Right lobe of liver (tissue), 6 donors: ENCODE data around the gene GRK1. TPM values are rescaled to one million over a fixed set of nuclear protein-coding genes. Genes with fewer than 3 reads are reported as not detected.
A peak's percentile ranks its signal among the peaks of the same experiment; 100 is the strongest.

ENCODE experiments used
- ATAC-seq, 4 donors: fragments of 200-7000 bp; cut with Tn5 transposase; one replicate each; pipeline ENCODE4 v1.9.1; 2020; ENCODE audit warnings: mild to moderate bottlenecking in 4 of 4, moderate library complexity in 4 of 4
- DNase-seq, 3 donors: peaks; one replicate each; pipeline ENCODE4 v3.0.0-alpha.2; 2020
- H3K27ac ChIP-seq, 3 donors: fragments of 200-600 bp; one replicate each; pipeline ENCODE4 v1.8.0; 2022
- H3K27me3 ChIP-seq, 2 donors: fragments of 200-600 bp; one replicate each; pipeline ENCODE4 v1.8.0; 2022
- H3K36me3 ChIP-seq, 4 donors: fragments of 200-600 bp; sonication (generic) in 1 of 4; one replicate each; pipeline versions ENCODE4 v1.5.1 to v1.8.0; 2017 to 2022; ENCODE audit warnings: control low read depth in 1 of 4
- H3K4me1 ChIP-seq, 4 donors: fragments of 200-600 bp; sonication (generic) in 1 of 4; one replicate each; pipeline versions ENCODE4 v1.5.1 to v1.8.0; 2017 to 2022; ENCODE audit warnings: control low read depth in 1 of 4
- H3K4me3 ChIP-seq, 3 donors: fragments of 200-600 bp; one replicate each; pipeline ENCODE4 v1.8.0; 2022
- H3K9me3 ChIP-seq, 4 donors: fragments of 200-600 bp; sonication (generic) in 1 of 4; one replicate each; pipeline versions ENCODE4 v1.5.1 to v1.8.0; 2017 to 2022; ENCODE audit warnings: control low read depth in 1 of 4
- POLR2A ChIP-seq: fragments of 450-650 bp; IDR thresholded peaks from one replicate; pipeline ENCODE4 v1.6.1; 2017; ENCODE audit warnings: antibody characterized with exemption, mild to moderate bottlenecking
- WGBS: methylation state at CpG from one replicate; pipeline ENCODE4 v1.1.6; 2018; ENCODE audit warnings: low coverage, low lambda C conversion rate; ENCODE audit not compliant: insufficient coverage; ENCODE audit errors: missing lambda C conversion rate; 5-methylcytosine and 5-hydroxymethylcytosine counted together
- intact Hi-C, 2 donors: fragments of 100-400 bp; cut with DNase I; formaldehyde crosslinking; loops; one replicate each; pipeline versions ENCODE4 v1.11.2 to v1.14.1; 2022
- total RNA-seq, 6 experiments: library from RNA; depleted of rRNA in 2 of 6; stranded (reverse); fragments of >200 nt in 2 of 6; fragmentation: NEBNext Ultra II Directional in 3 of 6; extraction: Animal tissue kit (Norgen Biotek cat#: 25700) in 3 of 6; gene quantifications; one replicate each; pipeline versions ENCODE4 v1.1.0 to v1.2.4, GENCODE V29; 2016 to 2023
- TF ChIP-seq, protein P1 (sequence below), 4 donors: fragments of 200-600 bp in 3 of 4; fragments of 450-650 bp in 1 of 4; IDR thresholded peaks; one replicate each; pipeline versions ENCODE4 v1.5.1 to v1.8.0; 2016 to 2022; ENCODE audit warnings: antibody characterized with exemption in 4 of 4, mild to moderate bottlenecking in 2 of 4
- donor health status: DM: no; HTN: yes; CAD: no.
- donor health status: DM: no; HTN: no; CAD: no.
- donor health status: DM: no; HTN: no; CAD: no.
- donor health status: DM: no; HTN: yes; CAD: no.
- donor health status: DM: no; HTN: yes; CAD: no.

GRK1 gene
- total RNA-seq, 6 experiments from 2014 or later, result not detected

DNA sequence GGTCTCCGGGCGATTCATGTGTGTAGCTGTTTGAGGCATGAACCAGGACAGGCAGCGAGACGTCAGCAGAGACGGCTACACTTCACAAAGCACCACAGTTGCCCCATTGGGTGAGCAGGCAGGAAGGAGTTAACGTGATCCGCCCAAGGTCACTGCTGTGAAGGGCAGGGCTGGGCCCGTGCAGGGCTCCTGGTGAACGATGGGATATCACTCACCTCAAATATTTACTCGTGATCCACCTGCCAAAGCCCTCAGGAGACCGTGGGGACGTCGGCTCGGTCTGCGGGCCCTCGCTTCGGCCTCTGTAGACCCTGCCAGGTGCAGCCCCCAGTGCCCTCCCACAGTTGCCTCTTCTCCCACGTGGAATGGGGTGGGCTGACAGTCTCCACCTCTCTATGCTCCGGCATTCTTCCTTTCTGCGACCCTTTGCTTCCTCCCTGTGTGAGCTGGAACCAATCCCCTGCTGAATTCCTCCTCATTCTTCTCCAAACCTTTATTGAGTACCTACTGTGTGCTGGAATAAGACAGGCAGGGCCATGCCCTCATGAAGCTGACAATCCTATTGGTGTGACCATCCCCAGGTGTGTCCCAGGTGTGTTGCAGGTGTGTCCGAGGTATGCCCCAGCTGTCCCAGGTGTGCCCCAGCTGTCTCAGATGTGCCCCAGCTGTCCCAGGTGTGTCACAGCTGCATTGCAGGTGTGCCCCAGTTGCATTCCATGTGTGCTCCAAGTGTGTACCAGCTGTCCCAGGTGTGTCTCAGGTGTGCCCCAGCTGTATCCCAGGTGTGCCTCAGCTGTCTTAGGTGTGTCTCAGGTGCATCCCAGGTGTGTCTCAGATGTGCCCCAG is 2.0 kb upstream of the GRK1 start:
- no peaks in the 10 kb centered on the region for H3K36me3 ChIP-seq
- no peaks in the 10 kb centered on the region for H3K9me3 ChIP-seq
- DNase-seq, result peak in 2 of 3 donors; percentile 26 to 37
- intact Hi-C loops, result no loop called here
- no peaks in the 10 kb centered on the region for H3K27me3 ChIP-seq
- peak; percentile 20 to 36 (median 30) for ATAC-seq
- H3K27ac ChIP-seq, result no peak overlapping the region
- H3K4me3 ChIP-seq, result no peak overlapping the region
- H3K4me1 ChIP-seq, result no peaks in the 10 kb centered on the region
- no peak for TF ChIP-seq POLR2A
- TF ChIP-seq, protein P1, sequence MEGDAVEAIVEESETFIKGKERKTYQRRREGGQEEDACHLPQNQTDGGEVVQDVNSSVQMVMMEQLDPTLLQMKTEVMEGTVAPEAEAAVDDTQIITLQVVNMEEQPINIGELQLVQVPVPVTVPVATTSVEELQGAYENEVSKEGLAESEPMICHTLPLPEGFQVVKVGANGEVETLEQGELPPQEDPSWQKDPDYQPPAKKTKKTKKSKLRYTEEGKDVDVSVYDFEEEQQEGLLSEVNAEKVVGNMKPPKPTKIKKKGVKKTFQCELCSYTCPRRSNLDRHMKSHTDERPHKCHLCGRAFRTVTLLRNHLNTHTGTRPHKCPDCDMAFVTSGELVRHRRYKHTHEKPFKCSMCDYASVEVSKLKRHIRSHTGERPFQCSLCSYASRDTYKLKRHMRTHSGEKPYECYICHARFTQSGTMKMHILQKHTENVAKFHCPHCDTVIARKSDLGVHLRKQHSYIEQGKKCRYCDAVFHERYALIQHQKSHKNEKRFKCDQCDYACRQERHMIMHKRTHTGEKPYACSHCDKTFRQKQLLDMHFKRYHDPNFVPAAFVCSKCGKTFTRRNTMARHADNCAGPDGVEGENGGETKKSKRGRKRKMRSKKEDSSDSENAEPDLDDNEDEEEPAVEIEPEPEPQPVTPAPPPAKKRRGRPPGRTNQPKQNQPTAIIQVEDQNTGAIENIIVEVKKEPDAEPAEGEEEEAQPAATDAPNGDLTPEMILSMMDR (IDR thresholded peaks at IDR 0.05), result no peak
- 33% methylated on average over 6 of the region's 21 CpGs for WGBS

DNA sequence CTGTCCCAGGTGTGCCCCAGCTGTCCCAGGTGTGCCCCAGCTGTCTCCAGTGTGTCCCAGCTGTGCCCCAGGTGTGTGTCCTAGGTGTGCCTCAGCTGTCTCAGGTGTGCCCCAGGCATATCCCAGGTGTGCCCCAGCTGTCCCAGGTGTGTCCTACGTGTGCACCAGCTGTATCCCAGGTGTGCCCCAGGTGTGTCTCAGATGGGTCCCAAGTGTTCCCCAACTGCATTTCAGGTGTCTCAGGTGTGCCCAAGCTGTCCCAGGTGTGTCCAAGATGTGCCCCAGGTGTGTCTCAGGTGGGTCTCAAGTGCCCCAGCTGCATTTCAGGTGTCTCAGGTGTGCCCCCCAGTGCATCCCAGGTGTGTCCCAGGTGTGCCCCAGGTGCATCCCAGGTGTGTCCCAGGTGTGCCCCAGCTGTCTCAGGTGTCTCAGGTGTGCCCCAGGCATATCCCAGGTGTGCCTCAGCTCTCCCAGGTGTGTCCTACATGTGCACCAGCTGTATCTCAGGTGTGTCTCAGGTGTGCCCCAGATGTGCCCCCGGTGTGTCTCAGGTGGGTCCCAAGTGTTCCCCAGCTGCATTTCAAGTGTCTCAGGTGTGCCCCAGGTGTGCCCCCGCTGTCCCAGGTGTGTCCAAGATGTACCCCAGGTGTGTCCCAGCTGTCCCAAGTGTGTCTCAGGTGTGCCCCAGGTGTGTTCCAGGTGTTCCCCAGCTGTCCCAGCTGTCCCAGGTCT is 1.3 kb upstream of the GRK1 start:
- H3K36me3 ChIP-seq, result no peaks in the 10 kb centered on the region
- H3K4me3 ChIP-seq, result no peak overlapping the region
- no peaks in the 10 kb centered on the region for H3K4me1 ChIP-seq
- peak in 2 of 3 donors; percentile 31 to 36 for DNase-seq
- no peak for ATAC-seq
- no peaks in the 10 kb centered on the region for H3K27me3 ChIP-seq
- no CpG with 5 or more reads among the region's 3 CpGs for WGBS
- TF ChIP-seq, protein P1 (IDR thresholded peaks at IDR 0.05), result no peak
- TF ChIP-seq POLR2A, result no peak
- intact Hi-C loops, result no loop called here
- no peaks in the 10 kb centered on the region for H3K9me3 ChIP-seq
- H3K27ac ChIP-seq, result no peak overlapping the region

DNA sequence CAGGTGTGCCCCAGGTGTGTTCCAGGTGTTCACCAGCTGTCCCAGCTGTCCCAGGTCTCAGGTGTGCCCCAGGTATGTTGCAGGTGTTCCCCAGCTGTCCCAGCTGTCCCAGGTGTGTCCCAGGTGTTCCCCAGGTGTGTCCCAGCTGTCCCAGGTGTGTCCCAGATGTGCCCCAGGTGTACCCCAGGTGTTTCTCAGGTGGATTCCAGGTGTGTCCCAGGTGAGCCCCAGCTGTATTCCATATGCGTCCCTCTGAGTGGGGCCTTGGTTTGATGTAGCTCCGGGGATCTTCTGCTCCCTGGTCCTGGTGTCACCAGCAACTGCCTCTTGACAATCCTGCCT is 719 bp upstream of the GRK1 start:
- H3K36me3 ChIP-seq, result no peaks in the 10 kb centered on the region
- no peak overlapping the region for H3K4me3 ChIP-seq
- WGBS, result no CpG with 5 or more reads among the region's 2 CpGs
- no peaks in the 10 kb centered on the region for H3K4me1 ChIP-seq
- TF ChIP-seq, protein P1 (IDR thresholded peaks at IDR 0.05), result no peak
- TF ChIP-seq POLR2A, result no peak
- H3K27ac ChIP-seq, result no peak overlapping the region
- no peaks in the 10 kb centered on the region for H3K27me3 ChIP-seq
- intact Hi-C loops, result no loop called here
- no peaks in the 10 kb centered on the region for H3K9me3 ChIP-seq
- ATAC-seq (no peak), DNase-seq (peak in 2 of 3 donors; percentile 19 to 31)

DNA sequence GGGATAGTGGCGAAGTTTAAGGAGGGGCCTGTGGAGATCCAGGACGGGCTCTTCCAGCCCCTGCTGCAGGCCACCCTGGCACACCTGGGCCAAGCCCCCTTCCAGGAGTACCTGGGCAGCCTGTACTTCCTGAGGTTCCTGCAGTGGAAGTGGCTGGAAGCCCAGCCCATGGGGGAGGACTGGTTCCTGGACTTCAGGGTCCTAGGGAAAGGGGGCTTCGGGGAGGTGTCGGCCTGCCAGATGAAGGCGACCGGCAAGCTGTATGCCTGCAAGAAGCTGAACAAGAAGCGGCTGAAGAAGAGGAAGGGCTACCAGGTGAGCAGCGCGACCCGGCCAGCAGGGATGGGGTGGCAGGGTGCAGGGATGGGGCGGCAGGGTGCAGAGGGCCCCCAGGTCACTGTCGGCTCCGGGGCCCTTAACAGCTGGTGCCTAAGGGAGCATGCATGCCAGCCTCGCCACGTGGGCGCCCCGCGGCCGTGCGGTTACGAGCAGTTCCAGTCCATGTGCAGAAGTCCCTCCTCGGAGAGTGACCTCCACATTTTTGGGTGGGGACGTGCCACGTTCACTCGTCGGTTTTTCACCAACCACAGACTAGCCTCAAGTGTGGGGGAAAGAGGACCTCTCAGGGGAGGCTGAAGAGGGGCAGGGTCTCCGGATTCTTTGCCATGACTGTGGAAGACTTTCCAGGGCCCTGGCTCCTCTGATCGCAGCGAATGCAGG is 912 bp downstream of the GRK1 start:
- H3K27me3 ChIP-seq, result no peaks in the 10 kb centered on the region
- ATAC-seq (no peak), DNase-seq (peak in 2 of 3 donors; percentile 37 to 41)
- H3K27ac ChIP-seq, result no peak overlapping the region
- 70% methylated on average over 7 of the region's 29 CpGs for WGBS
- H3K4me1 ChIP-seq, result no peaks in the 10 kb centered on the region
- no peaks in the 10 kb centered on the region for H3K9me3 ChIP-seq
- no peaks in the 10 kb centered on the region for H3K36me3 ChIP-seq
- TF ChIP-seq, protein P1 (IDR thresholded peaks at IDR 0.05), result no peak
- TF ChIP-seq POLR2A, result no peak
- intact Hi-C loops, result no loop called here
- no peak overlapping the region for H3K4me3 ChIP-seq
